Smooth muscle cell (in vitro differentiated cells): ENCODE measurements around the gene SH3BP5. TPM values are rescaled to one million over a fixed set of nuclear protein-coding genes. Genes with fewer than 3 reads are reported as not detected.

Experiments
- DNase-seq: peaks from one replicate; lab custom pipeline; 2025; ENCODE audit not compliant: unreplicated experiment; lab: John Stamatoyannopoulos, UW
- H2AFZ ChIP-seq: fragments of 200-600 bp; sonication (generic); 2 replicates; pipeline ENCODE4 v1.6.0; 2016; ENCODE audit warnings: antibody characterized with exemption, low read depth, mild to moderate bottlenecking
- H3F3A ChIP-seq: fragments of 200-600 bp; sonication (generic); 2 replicates; pipeline ENCODE4 v1.6.0; 2017; ENCODE audit warnings: antibody characterized with exemption, low read depth
- H3K27ac ChIP-seq: fragments of 200-600 bp; sonication (generic); 2 replicates; pipeline ENCODE4 v1.5.1; 2016; ENCODE audit warnings: low read depth, mild to moderate bottlenecking
- H3K27me3 ChIP-seq: fragments of 200-600 bp; sonication (generic); 2 replicates; pipeline ENCODE4 v1.6.1; 2016; ENCODE audit warnings: low read depth, mild to moderate bottlenecking
- H3K36me3 ChIP-seq: fragments of 200-600 bp; sonication (generic); 2 replicates; pipeline ENCODE4 v1.5.1; 2016; ENCODE audit warnings: low read depth
- H3K4me1 ChIP-seq: fragments of 200-600 bp; sonication (generic); 2 replicates; pipeline ENCODE4 v1.5.1; 2016; ENCODE audit warnings: low read depth
- H3K4me2 ChIP-seq: fragments of 200-600 bp; sonication (generic); 2 replicates; pipeline ENCODE4 v1.6.0; 2016; ENCODE audit warnings: mild to moderate bottlenecking
- H3K4me3 ChIP-seq: fragments of 200-600 bp; sonication (generic); 2 replicates; pipeline ENCODE4 v1.5.1; 2016; ENCODE audit warnings: mild to moderate bottlenecking
- H3K79me2 ChIP-seq: fragments of 200-600 bp; sonication (generic); 2 replicates; pipeline ENCODE4 v1.6.0; 2016; ENCODE audit warnings: low read depth, mild to moderate bottlenecking
- H3K9ac ChIP-seq: fragments of 200-600 bp; sonication (generic); 2 replicates; pipeline ENCODE4 v1.6.0; 2016; ENCODE audit warnings: low read depth
- H3K9me3 ChIP-seq: fragments of 200-600 bp; sonication (generic); replicated peaks from 2 replicates; pipeline ENCODE4 v1.5.1; 2016; ENCODE audit warnings: low read depth
- H4K20me1 ChIP-seq: fragments of 200-600 bp; sonication (generic); 2 replicates; pipeline ENCODE4 v1.6.0; 2016; ENCODE audit warnings: low read depth
- CTCF ChIP-seq: fragments of 200-600 bp; sonication (generic); IDR thresholded peaks from 2 replicates; pipeline ENCODE4 v1.5.1; 2017; ENCODE audit warnings: borderline replicate concordance, mild to moderate bottlenecking, antibody characterized with exemption; ENCODE audit not compliant: insufficient read depth, poor library complexity, severe bottlenecking
- WGBS: methylation state at CpG from one replicate; pipeline ENCODE4 v1.1.7; 2016; ENCODE audit warnings: low lambda C conversion rate; 5-methylcytosine and 5-hydroxymethylcytosine counted together
- polyA plus RNA-seq: library from polyadenylated mRNA; unstranded; fragments of >200 nt; fragmentation: Nextera tagmentation; extraction: Ambion mirVana; gene quantifications from 2 replicates; pipeline ENCODE4 v1.2.1, GENCODE V29; 2016
- total RNA-seq: library from RNA; depleted of rRNA; stranded (reverse); fragments of >200 nt; gene quantifications from 2 replicates; pipeline ENCODE4 v1.2.3, GENCODE V29; 2014

The SH3BP5 gene
- total and polyA plus RNA-seq, 2 experiments from 2014 or later = 10.7 to 12.7 TPM

- H3K79me2 ChIP-seq = peaks cover 59% of the 10 kb centered on the region
- no peak overlapping the region for H3K4me3 ChIP-seq
- peaks cover 13% of the 10 kb centered on the region for H3F3A ChIP-seq
- H4K20me1 ChIP-seq = no peaks in the 10 kb centered on the region
- no peaks in the 10 kb centered on the region for H3K36me3 ChIP-seq
- H3K9me3 ChIP-seq = no peaks in the 10 kb centered on the region
- H3K27ac ChIP-seq = peak overlapping the region; percentile 83
- no peak overlapping the region for H3K9ac ChIP-seq
- DNase-seq = no peak
- peak overlapping the region; percentile 74 for H3K4me2 ChIP-seq
- peaks cover 19% of the 10 kb centered on the region for H3K4me1 ChIP-seq
- no peak overlapping the region for H2AFZ ChIP-seq
- no peaks in the 10 kb centered on the region for H3K27me3 ChIP-seq
- TF ChIP-seq CTCF = no peak
- 37% methylated on average over 7 of the region's 7 CpGs for WGBS
These were observed 8.0 kb downstream of the SH3BP5 start for GRCh38 chr3:15324379-15324808.

- Histone ChIP-seq H3K36me3 (no peaks in the 10 kb centered on the region), H3K4me1 (peaks cover 18% of the 10 kb centered on the region), H3K9ac (no peak overlapping the region), H3K27ac (no peak overlapping the region), H3K27me3 (no peaks in the 10 kb centered on the region), H3K9me3 (no peaks in the 10 kb centered on the region), H3F3A (peaks cover 14% of the 10 kb centered on the region), H3K4me3 (no peak overlapping the region), H4K20me1 (no peaks in the 10 kb centered on the region), H3K4me2 (no peak overlapping the region), H3K79me2 (peaks cover 72% of the 10 kb centered on the region), H2AFZ (no peak overlapping the region)
- TF ChIP-seq CTCF = no peak
- WGBS = 99% methylated on average over 6 of the region's 6 CpGs
- DNase-seq = no peak
These were observed 9.3 kb downstream of the SH3BP5 start for GRCh38 chr3:15323063-15323462.

GRCh38 chr3:15321349-15321748, 11.0 kb downstream of the SH3BP5 start:
- Histone ChIP-seq H3F3A (peaks cover 26% of the 10 kb centered on the region), H3K27ac (no peak overlapping the region), H3K9ac (no peak overlapping the region), H3K79me2 (peaks cover 64% of the 10 kb centered on the region), H3K4me1 (peaks cover 21% of the 10 kb centered on the region), H3K4me3 (no peak overlapping the region), H3K27me3 (no peaks in the 10 kb centered on the region), H3K9me3 (no peaks in the 10 kb centered on the region), H2AFZ (no peak overlapping the region), H4K20me1 (no peaks in the 10 kb centered on the region), H3K36me3 (no peaks in the 10 kb centered on the region), H3K4me2 (no peak overlapping the region)
- DNase-seq = no peak
- WGBS = 100% methylated on average over 1 of the region's 1 CpG
- TF ChIP-seq CTCF = no peak

GRCh38 chr3:15319575-15319974, 12.8 kb downstream of the SH3BP5 start:
- H3F3A ChIP-seq = peaks cover 14% of the 10 kb centered on the region
- WGBS = 56% methylated on average over 4 of the region's 4 CpGs
- H3K27me3 ChIP-seq = no peaks in the 10 kb centered on the region
- peak overlapping the region; percentile 22 for H3K4me2 ChIP-seq
- no peak overlapping the region for H3K9ac ChIP-seq
- peaks cover 14% of the 10 kb centered on the region for H3K4me1 ChIP-seq
- peaks cover 75% of the 10 kb centered on the region for H3K79me2 ChIP-seq
- TF ChIP-seq CTCF = no peak
- no peak overlapping the region for H2AFZ ChIP-seq
- H3K27ac ChIP-seq = no peak overlapping the region
- H3K9me3 ChIP-seq = no peaks in the 10 kb centered on the region
- no peak overlapping the region for H3K4me3 ChIP-seq
- H4K20me1 ChIP-seq = no peaks in the 10 kb centered on the region
- DNase-seq = no peak
- H3K36me3 ChIP-seq = no peaks in the 10 kb centered on the region
